CMK (cell line): ENCODE results near the gene PHLPP2.

ENCODE experiments used
- DNase-seq: peaks from one replicate; pipeline ENCODE4 v3.0.0-alpha.2; 2010; ENCODE audit warnings: low read depth

The PHLPP2 gene

DNA sequence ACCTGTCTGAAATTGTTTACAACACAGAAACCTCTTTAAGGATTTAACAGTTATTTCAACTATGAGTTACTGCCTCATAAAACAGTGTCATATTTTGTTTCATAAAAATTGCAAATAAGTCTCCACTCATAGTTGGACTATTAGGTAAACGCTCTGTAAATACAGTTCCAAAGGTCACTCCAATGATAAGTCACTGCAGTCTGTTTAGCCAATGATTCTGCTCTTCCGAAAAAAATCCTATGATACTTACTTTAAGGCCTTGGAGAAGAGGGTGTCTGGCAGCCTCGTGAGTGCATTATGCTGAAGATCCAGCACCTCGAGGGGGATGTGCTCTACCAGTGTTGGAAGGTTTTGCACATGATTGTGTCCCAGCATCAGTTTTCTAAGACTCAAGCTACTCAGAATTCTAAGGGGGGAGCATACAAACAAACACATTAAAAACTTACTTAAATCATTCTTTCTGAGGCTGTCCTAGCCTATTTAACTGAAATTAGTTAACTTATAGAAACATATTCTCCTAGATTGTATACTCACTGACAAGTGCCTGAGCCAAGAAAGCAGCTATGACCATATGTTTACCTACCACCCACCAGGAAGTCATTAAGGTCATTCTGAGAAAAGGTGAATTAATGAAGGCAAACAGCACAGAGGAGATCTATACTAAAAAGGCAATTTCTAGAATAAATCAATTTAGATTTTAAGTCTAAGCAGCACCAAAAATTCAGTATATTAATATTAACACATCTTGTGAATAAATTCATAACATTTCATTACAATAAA lies 57.4 kb downstream of the PHLPP2 start:
- no peak for DNase-seq

- DNase-seq: no peak
Observed at GRCh38 chr16:71666264-71666663, 58.2 kb downstream of the PHLPP2 start.

GRCh38 chr16:71659471-71659870 lies 65.0 kb downstream of the PHLPP2 start:
- no peak for DNase-seq

- no peak for DNase-seq
Observed at GRCh38 chr16:71658771-71659170, 65.7 kb downstream of the PHLPP2 start.

- DNase-seq: no peak
Observed at GRCh38 chr16:71649704-71650103, 74.8 kb downstream of the PHLPP2 start.

DNA sequence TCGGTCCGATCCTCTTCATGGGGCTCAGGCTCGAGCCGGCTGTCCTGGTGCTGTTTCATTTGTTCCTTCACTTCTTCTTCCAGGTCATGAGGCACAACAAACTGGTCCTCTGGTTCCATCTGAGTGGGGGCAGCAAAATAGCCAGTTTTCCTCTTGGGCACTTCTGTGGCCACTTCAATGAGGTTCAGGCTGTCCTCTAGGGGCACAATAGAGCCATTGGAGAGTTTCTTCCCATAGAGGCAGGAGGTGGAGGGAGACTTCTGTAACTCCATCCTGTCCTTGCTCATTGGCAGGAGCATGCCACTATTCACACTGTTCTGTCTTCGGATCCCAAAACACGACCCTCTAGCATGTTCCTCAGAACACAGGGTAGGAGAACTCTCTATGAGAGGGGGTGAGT lies 75.6 kb downstream of the PHLPP2 start:
- DNase-seq: no peak

DNA sequence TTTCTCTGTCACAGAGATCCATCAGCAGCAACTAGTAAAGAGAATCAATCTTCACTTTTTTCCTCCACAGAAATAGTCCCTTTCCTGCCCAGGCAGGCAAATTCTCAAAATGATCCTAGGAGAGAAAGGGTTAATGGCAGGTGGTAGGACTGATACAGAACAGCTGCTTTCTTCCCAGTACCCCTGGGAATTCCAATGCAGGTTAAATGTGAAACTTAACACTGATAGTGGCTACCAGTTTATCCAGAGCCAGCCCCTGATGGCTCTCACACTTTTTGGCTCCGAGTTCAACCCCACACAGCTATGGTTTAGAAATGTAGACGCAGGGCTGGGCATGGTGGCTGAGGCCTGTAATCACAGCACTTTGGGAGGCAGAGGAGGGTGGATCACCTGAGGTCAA lies 76.3 kb downstream of the PHLPP2 start:
- no peak for DNase-seq

GRCh38 chr16:71647391-71647790 lies 77.1 kb downstream of the PHLPP2 start:
- no peak for DNase-seq

- DNase-seq: no peak
Observed at GRCh38 chr16:71645450-71645849, 79.1 kb downstream of the PHLPP2 start.

DNA sequence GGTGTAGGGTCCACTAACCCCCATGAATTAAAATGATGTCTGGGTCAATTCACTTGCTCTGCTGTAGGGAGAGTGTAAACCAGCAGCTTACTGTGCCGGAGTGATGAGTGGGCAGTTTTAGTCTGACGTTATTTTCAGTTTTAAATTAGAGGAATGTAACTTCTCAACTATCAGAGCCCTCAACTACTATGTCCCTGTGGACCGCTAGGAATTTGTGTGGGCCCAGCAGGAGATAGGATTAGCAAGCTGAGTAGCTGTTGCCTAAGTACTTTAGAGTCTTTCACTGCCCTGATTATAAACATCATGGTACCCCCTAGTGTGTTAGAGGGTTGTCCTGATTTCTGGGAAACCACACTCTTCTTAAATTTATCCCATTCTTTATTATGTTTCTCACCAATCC lies 87.1 kb downstream of the PHLPP2 start:
- DNase-seq: no peak

DNA sequence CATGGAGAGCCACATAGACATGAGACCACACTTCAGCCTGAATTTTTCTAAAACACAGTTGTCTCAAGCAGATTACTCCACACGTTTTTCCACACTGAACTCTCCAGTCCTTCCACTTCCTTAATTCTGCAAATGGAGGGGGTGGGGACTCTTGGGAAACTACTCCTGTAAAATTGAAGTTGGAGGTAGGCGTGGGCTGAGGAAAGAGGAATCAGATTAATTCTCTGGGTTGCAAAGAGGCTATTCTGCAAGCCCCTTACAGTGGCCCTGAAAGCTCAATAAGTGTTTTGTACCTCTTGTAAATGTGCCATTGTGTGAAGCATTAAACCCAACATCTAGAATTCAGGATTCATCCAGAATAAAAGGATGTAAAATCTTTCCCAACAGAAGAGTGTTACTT lies 88.9 kb downstream of the PHLPP2 start:
- no peak for DNase-seq

- DNase-seq: no peak
Observed at GRCh38 chr16:71631776-71632175, 92.7 kb downstream of the PHLPP2 start.

DNA sequence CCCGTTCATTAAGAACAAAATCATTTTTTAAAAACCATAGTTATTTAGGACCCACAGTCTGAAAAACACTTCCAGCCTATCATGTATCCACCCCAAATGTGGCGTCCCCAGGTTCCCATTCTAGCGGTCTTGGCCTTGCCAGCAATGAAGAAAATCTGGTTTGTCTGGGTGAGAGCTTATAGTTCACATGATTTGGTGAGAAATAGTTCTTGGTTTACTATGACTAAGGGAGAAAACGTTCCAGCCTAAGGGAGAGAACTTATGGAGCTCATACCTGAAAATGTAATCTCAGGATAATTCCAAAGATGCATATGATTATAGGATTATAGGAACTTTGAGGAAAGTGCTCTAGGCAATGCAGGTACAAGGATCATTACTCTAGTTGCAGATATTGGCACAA lies 93.7 kb downstream of the PHLPP2 start:
- no peak for DNase-seq

GRCh38 chr16:71629278-71630016 lies 95.1 kb downstream of the PHLPP2 start:
- no peak for DNase-seq

DNA sequence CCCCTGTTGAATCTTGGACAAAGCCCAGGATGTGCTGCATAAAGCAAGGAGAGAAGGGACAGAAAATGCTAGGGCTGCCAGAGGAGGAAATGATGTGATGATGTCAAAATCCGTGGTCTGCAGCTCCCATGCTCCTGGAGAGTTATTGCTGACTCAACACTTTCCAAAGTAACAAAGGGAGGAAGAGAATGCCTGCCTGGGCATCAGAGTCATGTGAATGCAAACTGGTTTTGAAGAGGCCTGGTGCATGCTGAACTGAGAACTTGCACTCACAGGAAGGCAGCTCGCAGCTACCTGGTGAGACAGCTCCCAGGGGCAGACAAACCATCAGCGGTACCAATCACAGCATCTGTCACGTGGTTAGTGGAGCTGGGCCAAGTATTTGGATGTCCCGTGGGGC lies 95.7 kb downstream of the PHLPP2 start:
- DNase-seq: no peak

- DNase-seq: no peak
Observed at GRCh38 chr16:71627731-71628181, 96.7 kb downstream of the PHLPP2 start.

- no peak for DNase-seq
Observed at GRCh38 chr16:71626858-71627213, 97.7 kb downstream of the PHLPP2 start.

DNA sequence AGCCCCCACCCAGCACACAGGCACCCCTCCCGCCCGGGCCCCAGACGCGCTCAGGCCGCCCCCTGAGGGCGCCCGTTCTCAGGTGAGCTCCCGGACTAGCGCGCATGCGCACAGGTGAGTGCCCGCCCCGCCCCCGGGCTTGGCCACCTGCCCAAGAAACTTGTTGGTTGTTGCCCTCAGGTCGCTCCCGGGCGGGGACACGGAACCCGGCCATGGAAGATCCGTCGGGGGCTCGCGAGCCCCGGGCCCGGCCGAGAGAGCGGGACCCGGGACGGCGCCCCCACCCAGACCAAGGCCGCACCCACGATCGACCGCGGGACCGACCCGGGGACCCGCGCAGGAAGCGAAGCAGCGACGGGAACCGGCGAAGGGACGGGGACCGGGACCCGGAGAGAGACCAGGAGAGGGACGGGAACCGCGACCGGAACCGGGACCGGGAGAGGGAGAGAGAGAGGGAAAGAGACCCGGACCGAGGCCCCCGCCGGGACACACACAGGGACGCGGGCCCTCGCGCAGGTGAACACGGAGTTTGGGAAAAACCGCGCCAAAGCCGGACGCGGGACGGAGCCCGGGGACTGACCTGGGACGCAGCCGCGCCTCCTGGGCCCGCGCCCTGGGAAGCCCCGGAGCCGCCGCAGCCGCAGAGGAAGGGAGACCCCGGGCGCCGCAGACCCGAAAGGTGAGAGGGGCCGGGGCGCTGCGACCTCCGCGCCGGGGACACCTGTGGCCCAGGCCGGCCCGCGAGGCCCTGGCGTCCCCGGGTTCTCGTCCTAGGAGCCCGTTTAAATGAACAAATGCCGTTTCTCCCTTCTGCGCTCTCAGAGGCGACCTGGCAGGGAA lies 98.3 kb downstream of the PHLPP2 start, which contains the start of gene MARVELD3:
Gene MARVELD3, plus strand, starts transcription at position 167 of the 840 bp plus-strand sequence. Its CDS starts 46 bp downstream, at position 213.
- no peak for DNase-seq

DNA sequence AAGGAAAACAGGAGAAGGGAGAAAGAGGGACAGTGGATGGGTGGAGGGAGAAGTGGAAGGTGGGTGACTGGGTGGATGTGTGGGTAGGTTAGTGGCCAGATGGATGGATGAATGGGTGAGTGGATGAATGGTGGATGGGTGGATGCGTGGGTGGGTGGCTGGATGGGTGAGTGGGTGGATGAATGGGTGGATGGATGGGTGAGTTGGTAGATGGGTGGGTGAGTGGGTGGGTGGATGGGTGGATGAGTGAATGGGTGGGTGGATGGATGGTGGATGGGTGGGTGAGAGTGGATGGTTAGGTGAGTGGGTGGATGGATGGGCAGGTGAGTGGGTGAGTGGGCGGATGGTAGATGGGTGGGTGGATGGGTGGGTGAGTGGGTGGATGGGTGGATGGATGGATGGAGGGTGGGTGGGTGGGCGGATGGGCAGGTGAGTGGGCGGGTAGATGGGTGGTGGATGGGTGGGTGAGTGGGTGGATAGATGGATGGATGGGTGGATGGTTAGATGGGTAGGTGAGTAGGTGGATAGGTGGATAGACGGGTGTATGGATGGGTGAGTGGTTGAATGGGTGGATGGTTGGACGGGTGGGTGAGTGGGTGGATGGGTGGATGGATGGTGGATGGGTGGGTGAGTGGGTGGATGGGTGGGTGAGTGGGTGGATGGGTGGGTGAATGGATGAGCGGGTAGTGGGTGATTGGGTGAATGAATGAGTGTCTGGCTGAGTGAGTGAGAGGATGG lies 99.2 kb downstream of the PHLPP2 start:
- DNase-seq: no peak

DNA sequence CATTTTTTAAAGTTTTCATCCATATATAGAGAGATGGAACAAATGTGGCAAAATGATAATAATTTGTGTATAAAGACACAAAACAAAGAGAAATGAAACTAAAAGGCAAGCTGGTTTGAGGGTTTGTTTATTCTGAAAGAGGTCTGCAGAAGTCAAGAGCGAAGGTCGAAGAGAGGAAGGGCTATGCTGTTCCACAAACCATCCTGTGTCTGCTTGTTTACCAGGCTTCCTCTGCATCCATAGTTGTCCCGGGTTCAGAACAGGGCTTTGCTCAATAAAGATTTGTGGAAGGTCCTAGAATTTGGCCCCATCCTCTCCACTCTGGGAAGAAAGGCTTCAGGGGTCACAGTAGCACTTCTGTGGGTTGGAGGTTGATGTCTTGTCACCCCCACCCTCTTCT lies 100.9 kb downstream of the PHLPP2 start:
- DNase-seq: no peak

DNA sequence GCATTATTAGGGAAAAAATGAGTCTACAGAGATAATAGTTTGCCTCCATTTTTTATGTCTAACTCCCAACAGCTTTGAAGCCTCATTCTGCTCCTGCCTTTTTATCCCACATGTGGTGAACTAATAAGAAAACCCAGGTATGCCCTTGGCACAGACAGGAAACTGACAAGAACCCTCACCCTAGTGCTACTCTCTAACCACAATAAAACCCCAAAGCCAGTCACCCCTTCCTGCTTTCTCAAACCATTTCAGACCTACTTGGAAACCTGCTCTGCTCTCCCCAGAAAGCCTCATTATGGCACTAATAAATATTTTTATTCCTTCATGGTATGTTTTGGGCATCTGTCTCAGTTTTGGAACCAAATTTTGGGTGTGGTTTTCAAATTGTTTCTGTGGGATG lies 102.4 kb downstream of the PHLPP2 start:
- DNase-seq: no peak

GRCh38 chr16:71618429-71618828 lies 106.1 kb downstream of the PHLPP2 start:
- no peak for DNase-seq
